Measurements from ENCODE around the gene SACS. TPM values are rescaled to one million over a fixed set of nuclear protein-coding genes. Genes with fewer than 3 reads are reported as not detected.

SACS gene
- total and polyA plus RNA-seq, 2 of the 8 experiments (the other 6 are each of a cell fraction or from before 2014, with no cell fraction given) = 11.0 to 54.2 TPM

- TF ChIP-seq CHD7 (IDR thresholded peaks at IDR 0.05; ENCODE audit: insufficient replicate concordance, low read length) = no peak
- TF ChIP-seq ASH2L (IDR thresholded peaks at IDR 0.05; ENCODE audit: low read length) = no peak
- TF ChIP-seq GABPA (IDR thresholded peaks at IDR 0.05; ENCODE audit: borderline replicate concordance, insufficient read depth, low read length) = no peak
- TF ChIP-seq RFX5 (IDR thresholded peaks at IDR 0.05; ENCODE audit: borderline replicate concordance, low read depth, low read length) = no peak
- no peak for TF ChIP-seq KDM4A (IDR thresholded peaks at IDR 0.05; ENCODE audit: low read depth, low read length, severe bottlenecking)
- TF ChIP-seq RXRA (IDR thresholded peaks at IDR 0.05; ENCODE audit: insufficient read depth, low read depth, low read length) = no peak
- TF ChIP-seq POLR2AphosphoS5 (IDR thresholded peaks at IDR 0.05; ENCODE audit: low read depth, low read length) = no peak
- no peak for TF ChIP-seq TAF7 (optimal IDR thresholded peaks at IDR 0.05; ENCODE audit: borderline replicate concordance, low read depth, low read length)
- TF ChIP-seq TCF12 (IDR thresholded peaks at IDR 0.05; ENCODE audit: low read depth, low read length) = no peak
- TF ChIP-seq MAFK (IDR thresholded peaks at IDR 0.05; ENCODE audit: low read depth, low read length) = no peak
- TF ChIP-seq HDAC2 (IDR thresholded peaks at IDR 0.05; ENCODE audit: borderline replicate concordance in 1 of 2, low read depth in 2 of 2, low read length in 2 of 2) = no peak
- no peak for TF ChIP-seq SIN3A (conservative IDR thresholded peaks at IDR 0.05 in 1 of 2, IDR thresholded peaks at IDR 0.05 in 1 of 2; ENCODE audit: low read depth in 1 of 2, low read length in 2 of 2)
These were observed 103.1 kb downstream of the SACS start (continued) for GRCh38 chr13:23330356-23330755.

Measured in H1 (cell line).